PC-3 (cell line): ENCODE results near the gene BAG5. TPM values are rescaled to one million over a fixed set of nuclear protein-coding genes. Genes with fewer than 3 reads are reported as not detected.
"Not testable (repeated sequence)": the region's sequence is repeated elsewhere in the genome, so short reads cannot be mapped to it uniquely, and the experiment has no call there.

Experiments used
- ATAC-seq: fragments of 200-7000 bp; cut with Tn5 transposase; 2 replicates; pipeline ENCODE4 v1.9.1; 2020; ENCODE audit warnings: mild to moderate bottlenecking, moderate library complexity
- BruUV-seq: library from RNA; stranded (reverse); fragments of 400-500 nt; replicated peaks from 2 replicates; lab custom pipeline; 2021; lab: Mats Ljungman, UMichigan
- CTCF ChIA-PET: fragments of 300-600 bp; sonication (Branson Sonifier 250); formaldehyde crosslinking; loops from one replicate; lab custom pipeline; 2022; ENCODE audit warnings: antibody characterized with exemption; lab: Charles Lee
- POLR2A ChIA-PET: fragments of 300-600 bp; sonication (Branson Sonifier 250); formaldehyde crosslinking; loops from one replicate; lab custom pipeline; 2022; ENCODE audit warnings: antibody characterized with exemption; ENCODE audit not compliant: unreplicated experiment; lab: Charles Lee
- DNase-seq: peaks from one replicate; pipeline ENCODE4 v3.0.0-alpha.2; 2015
- H2AFZ ChIP-seq: fragments of 300-600 bp; sonication (generic); 2 replicates; pipeline ENCODE4 v1.6.0; 2016; ENCODE audit warnings: antibody characterized with exemption, low read length
- H3F3A ChIP-seq: fragments of 300-600 bp; sonication (generic); one replicate; pipeline ENCODE4 v1.6.0; 2017; ENCODE audit warnings: antibody characterized with exemption, low read length, control low read depth, mild to moderate bottlenecking; ENCODE audit not compliant: unreplicated experiment
- H3K27ac ChIP-seq: fragments of 300-600 bp; sonication (generic); 2 replicates; pipeline ENCODE4 v1.5.1; 2016; ENCODE audit warnings: mild to moderate bottlenecking, low read length
- H3K27me3 ChIP-seq: fragments of 300-600 bp; sonication (generic); 2 replicates; pipeline ENCODE4 v1.6.1; 2016; ENCODE audit warnings: low read length, mixed read lengths
- H3K36me3 ChIP-seq: fragments of 300-600 bp; sonication (generic); 2 replicates; pipeline ENCODE4 v1.6.1; 2016; ENCODE audit warnings: low read depth, mixed run types, low read length, mixed read lengths
- H3K4me1 ChIP-seq: fragments of 300-600 bp; sonication (generic); 2 replicates; pipeline ENCODE4 v1.5.1; 2016; ENCODE audit warnings: low read length; ENCODE audit not compliant: insufficient read depth
- H3K4me2 ChIP-seq: fragments of 300-600 bp; sonication (generic); 2 replicates; pipeline ENCODE4 v1.6.0; 2016; ENCODE audit warnings: low read length
- H3K4me3 ChIP-seq: fragments of 300-600 bp; sonication (generic); 2 replicates; pipeline ENCODE4 v1.5.1; 2016; ENCODE audit warnings: mild to moderate bottlenecking, low read length, mixed read lengths
- H3K79me2 ChIP-seq: fragments of 300-600 bp; sonication (generic); 2 replicates; pipeline ENCODE4 v1.6.1; 2017; ENCODE audit warnings: low read length, mixed read lengths
- H3K9ac ChIP-seq: fragments of 300-600 bp; sonication (generic); 2 replicates; pipeline ENCODE4 v1.6.0; 2016; ENCODE audit warnings: mild to moderate bottlenecking, low read length
- H3K9me2 ChIP-seq: fragments of 300-600 bp; sonication (generic); replicated peaks from 2 replicates; pipeline ENCODE4 v1.6.1; 2016; ENCODE audit warnings: mixed run types, low read length, mixed read lengths
- H3K9me3 ChIP-seq: fragments of 300-600 bp; sonication (generic); 2 replicates; pipeline ENCODE4 v1.6.1; 2016; ENCODE audit warnings: low read length, mixed read lengths
- H4K20me1 ChIP-seq: fragments of 300-600 bp; sonication (generic); 2 replicates; pipeline ENCODE4 v1.6.1; 2016; ENCODE audit warnings: low read length, mixed read lengths
- EZH2 ChIP-seq: fragments of 300-600 bp; sonication (generic); IDR thresholded peaks from one replicate; pipeline ENCODE4 v1.6.1; 2017; ENCODE audit warnings: antibody characterized with exemption, mild to moderate bottlenecking, low read length; ENCODE audit not compliant: unreplicated experiment
- EZH2phosphoT487 ChIP-seq: fragments of 300-600 bp; sonication (generic); IDR thresholded peaks from 2 replicates; pipeline ENCODE4 v1.6.1; 2018; ENCODE audit warnings: mild to moderate bottlenecking, antibody characterized with exemption, low read length, borderline replicate concordance
- intact Hi-C: fragments of 100-400 bp; cut with micrococcal nuclease; formaldehyde crosslinking; loops from 2 replicates; pipeline ENCODE4 v1.9.0; 2023
- total RNA-seq: library from RNA; depleted of rRNA; stranded (reverse); fragments of >200 nt; gene quantifications from 2 replicates; pipeline ENCODE4 v1.2.3, GENCODE V29; 2014
- TF ChIP-seq, protein P1 (sequence below): fragments of 300-600 bp; sonication (generic); conservative IDR thresholded peaks from 2 replicates; pipeline ENCODE4 v1.5.1; 2017; ENCODE audit warnings: antibody characterized with exemption, low read depth, mild to moderate bottlenecking, low read length

Gene BAG5
- total RNA-seq, 1 experiment from 2014 or later = 33.0 TPM

GRCh38 chr14:103526247-103526913 is 36.1 kb downstream of the BAG5 start:
- peaks cover 34% of the 10 kb centered on the region for H3K79me2 ChIP-seq
- H2AFZ ChIP-seq = no peak overlapping the region
- BruUV-seq = no TSS peak
- ATAC-seq (no peak), DNase-seq (no peak)
- no peaks in the 10 kb centered on the region for H3K27me3 ChIP-seq
- H3K27ac ChIP-seq = no peak overlapping the region
- no peak overlapping the region for H3K4me3 ChIP-seq
- TF ChIP-seq EZH2 (no peak), EZH2phosphoT487 (no peak)
- TF ChIP-seq, protein P1, sequence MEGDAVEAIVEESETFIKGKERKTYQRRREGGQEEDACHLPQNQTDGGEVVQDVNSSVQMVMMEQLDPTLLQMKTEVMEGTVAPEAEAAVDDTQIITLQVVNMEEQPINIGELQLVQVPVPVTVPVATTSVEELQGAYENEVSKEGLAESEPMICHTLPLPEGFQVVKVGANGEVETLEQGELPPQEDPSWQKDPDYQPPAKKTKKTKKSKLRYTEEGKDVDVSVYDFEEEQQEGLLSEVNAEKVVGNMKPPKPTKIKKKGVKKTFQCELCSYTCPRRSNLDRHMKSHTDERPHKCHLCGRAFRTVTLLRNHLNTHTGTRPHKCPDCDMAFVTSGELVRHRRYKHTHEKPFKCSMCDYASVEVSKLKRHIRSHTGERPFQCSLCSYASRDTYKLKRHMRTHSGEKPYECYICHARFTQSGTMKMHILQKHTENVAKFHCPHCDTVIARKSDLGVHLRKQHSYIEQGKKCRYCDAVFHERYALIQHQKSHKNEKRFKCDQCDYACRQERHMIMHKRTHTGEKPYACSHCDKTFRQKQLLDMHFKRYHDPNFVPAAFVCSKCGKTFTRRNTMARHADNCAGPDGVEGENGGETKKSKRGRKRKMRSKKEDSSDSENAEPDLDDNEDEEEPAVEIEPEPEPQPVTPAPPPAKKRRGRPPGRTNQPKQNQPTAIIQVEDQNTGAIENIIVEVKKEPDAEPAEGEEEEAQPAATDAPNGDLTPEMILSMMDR = no peak
- ChIA-PET POLR2A (no interaction called here), CTCF (no interaction called here)
- no peaks in the 10 kb centered on the region for H3F3A ChIP-seq
- no peaks in the 10 kb centered on the region for H3K9me2 ChIP-seq
- H4K20me1 ChIP-seq = peaks cover 4% of the 10 kb centered on the region; the same call in 1 of the 2 replicates
- H3K9me3 ChIP-seq = no peaks in the 10 kb centered on the region
- intact Hi-C loops = no loop called here
- H3K4me1 ChIP-seq = peaks cover 22% of the 10 kb centered on the region
- H3K36me3 ChIP-seq = peaks cover 4% of the 10 kb centered on the region; the same call in 1 of the 2 replicates
- no peak overlapping the region for H3K9ac ChIP-seq
- no peak overlapping the region for H3K4me2 ChIP-seq

GRCh38 chr14:103525430-103526246 is 36.8 kb downstream of the BAG5 start:
- CTCF ChIA-PET = not testable (repeated sequence)

GRCh38 chr14:103524002-103524935 is 38.2 kb downstream of the BAG5 start:
- Histone ChIP-seq H3K36me3 (no peaks in the 10 kb centered on the region), H3K4me1 (peaks cover 18% of the 10 kb centered on the region), H3K9ac (no peak overlapping the region), H3K9me3 (no peaks in the 10 kb centered on the region), H3F3A (no peaks in the 10 kb centered on the region), H3K4me3 (no peak overlapping the region), H3K27ac (no peak overlapping the region), H3K4me2 (no peak overlapping the region), H3K79me2 (peaks cover 13% of the 10 kb centered on the region), H3K27me3 (no peaks in the 10 kb centered on the region), H4K20me1 (peaks cover 7% of the 10 kb centered on the region; the same call in 1 of the 2 replicates), H2AFZ (no peak overlapping the region), H3K9me2 (no peaks in the 10 kb centered on the region)
- intact Hi-C loops = no loop called here
- ChIA-PET CTCF (no interaction called here), POLR2A (no interaction called here)
- DNase-seq (no peak), ATAC-seq (no peak)
- TF ChIP-seq, protein P1 = 0 out of 2 replicates have a peak, but pooled peaks have one; percentile 14
- TF ChIP-seq EZH2 = no peak
- no TSS peak for BruUV-seq

More at GRCh38 chr14:103525430-103526246, 36.8 kb downstream of the BAG5 start:
- DNase-seq, H2AFZ ChIP-seq, H3K27me3 ChIP-seq, H3K27ac ChIP-seq, intact Hi-C loops, H3K9me3 ChIP-seq, ATAC-seq, POLR2A ChIA-PET, H4K20me1 ChIP-seq, H3K4me2 ChIP-seq, H3K9ac ChIP-seq, H3K9me2 ChIP-seq, H3K36me3 ChIP-seq, H3K4me3 ChIP-seq, H3F3A ChIP-seq, BruUV-seq: not testable (repeated sequence)
- Histone ChIP-seq H3K79me2 (peaks cover 27% of the 10 kb centered on the region), H3K4me1 (peaks cover 22% of the 10 kb centered on the region)
